Suprapubic skin (tissue), 3 donors: ENCODE data around the gene GRIP2.

ENCODE experiments used
- CTCF ChIP-seq, 2 donors: fragments of 200-600 bp in 1 of 2; fragments of 450-650 bp in 1 of 2; sonication (generic) in 1 of 2; IDR thresholded peaks; one replicate each; pipeline ENCODE4 v1.5.1; 2016 to 2019; ENCODE audit warnings: antibody characterized with exemption in 2 of 2, mild to moderate bottlenecking in 1 of 2, moderate library complexity in 1 of 2
- EP300 ChIP-seq: sonication (generic); formaldehyde crosslinking; IDR thresholded peaks from one replicate; pipeline ENCODE4 v1.6.1; 2017; ENCODE audit warnings: antibody characterized with exemption

DNA sequence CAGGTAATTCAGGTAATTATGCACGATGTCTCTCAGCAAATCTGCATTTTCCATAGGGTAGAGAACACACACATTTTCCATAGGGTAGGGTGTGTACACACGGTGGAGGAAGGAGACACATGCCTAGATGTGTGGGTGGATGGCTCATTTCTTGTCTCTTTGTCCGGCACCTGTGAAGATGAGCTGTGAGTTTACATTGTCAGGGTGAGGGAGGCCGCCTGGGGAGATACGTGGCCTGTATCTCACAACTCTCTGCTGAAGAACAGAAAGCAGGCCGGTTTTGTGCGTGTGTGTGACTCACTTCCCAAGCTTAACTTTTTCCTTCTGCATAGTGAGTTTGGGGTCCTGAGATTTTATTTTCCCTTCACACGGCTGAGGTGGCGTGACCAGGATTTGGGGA is 77.4 kb downstream of the GRIP2 start:
- TF ChIP-seq CTCF (IDR thresholded peaks at IDR 0.05): no peak
- no peak for TF ChIP-seq EP300
